ENCODE measurements around the gene NFATC2. TPM values are rescaled to one million over a fixed set of nuclear protein-coding genes. Genes with fewer than 3 reads are reported as not detected.
A peak's percentile ranks its signal among the peaks of the same experiment; 100 is the strongest.

The NFATC2 gene
- total and polyA plus RNA-seq, 2 of the 4 experiments (the other 2 are of a cell fraction): 0.18 to 0.38 TPM

GRCh38 chr20:51449498-51450220 is 92.9 kb downstream of the NFATC2 start:
- ChIA-PET CTCF (interaction anchor here (1.1 kb wide), 1 partner anchor 37 kb away, joined by 4 read pairs; no protein-coding TSS in a partner anchor), POLR2A (ENCODE audit: unreplicated experiment) (no interaction called here)
- TF ChIP-seq MAFK (IDR thresholded peaks at IDR 0.05; ENCODE audit: low read depth, low read length): no peak
- TF ChIP-seq USF2 (IDR thresholded peaks at IDR 0.05; ENCODE audit: low read depth, low read length): no peak
- no peak for TF ChIP-seq SMC3 (IDR thresholded peaks at IDR 0.05; ENCODE audit: low read depth, low read length)
- TF ChIP-seq, protein P1, sequence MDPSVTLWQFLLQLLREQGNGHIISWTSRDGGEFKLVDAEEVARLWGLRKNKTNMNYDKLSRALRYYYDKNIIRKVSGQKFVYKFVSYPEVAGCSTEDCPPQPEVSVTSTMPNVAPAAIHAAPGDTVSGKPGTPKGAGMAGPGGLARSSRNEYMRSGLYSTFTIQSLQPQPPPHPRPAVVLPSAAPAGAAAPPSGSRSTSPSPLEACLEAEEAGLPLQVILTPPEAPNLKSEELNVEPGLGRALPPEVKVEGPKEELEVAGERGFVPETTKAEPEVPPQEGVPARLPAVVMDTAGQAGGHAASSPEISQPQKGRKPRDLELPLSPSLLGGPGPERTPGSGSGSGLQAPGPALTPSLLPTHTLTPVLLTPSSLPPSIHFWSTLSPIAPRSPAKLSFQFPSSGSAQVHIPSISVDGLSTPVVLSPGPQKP (IDR thresholded peaks at IDR 0.05; ENCODE audit: borderline replicate concordance, low read depth, low read length): no peak
- Histone ChIP-seq H2AFZ (replicated peaks; ENCODE audit: low read length, poor library complexity) (no peak overlapping the region), H3K9ac (ENCODE audit: low read depth, low read length) (no peak overlapping the region), H2BK120ac (ENCODE audit: low read depth, low read length) (no peak overlapping the region), H4K20me1 (ENCODE audit: insufficient read depth, low read length) (no peaks in the 10 kb centered on the region; the same call in 1 of the 2 replicates), H3K4ac (ENCODE audit: low read depth, low read length) (peak overlapping the region; percentile 5; the same call in 1 of the 2 replicates), H2AK9ac (replicated peaks; ENCODE audit: low read depth, low read length, poor library complexity) (no peak overlapping the region), H3K56ac (ENCODE audit: extremely low read depth, insufficient read depth, low read length) (no peak overlapping the region), H3K18ac (ENCODE audit: low read depth, low read length) (no peak overlapping the region), H2BK15ac (ENCODE audit: low read depth, low read length) (peak overlapping the region; percentile 31; the same call in 1 of the 3 replicates), H4K5ac (ENCODE audit: low read depth, low read length) (no peak overlapping the region), H2BK5ac (ENCODE audit: low read depth, low read length, poor library complexity, severe bottlenecking) (no peak overlapping the region), H3K9me3 (ENCODE audit: control insufficient read depth, insufficient read depth, low read length) (no peaks in the 10 kb centered on the region; the same call in 1 of the 2 replicates), H3K36me3 (ENCODE audit: control insufficient read depth, insufficient read depth, low read length) (no peaks in the 10 kb centered on the region; the same call in 1 of the 2 replicates), H3K14ac (replicated peaks; ENCODE audit: low read depth, low read length) (no peak overlapping the region), H3K23ac (ENCODE audit: low read depth, low read length) (no peak overlapping the region), H3K9me1 (ENCODE audit: insufficient read depth, low read length) (peaks cover 12% of the 10 kb centered on the region; the same call in 1 of the 2 replicates), H3K4me1 (ENCODE audit: control insufficient read depth, insufficient read depth, low read length) (peaks cover 12% of the 10 kb centered on the region), H3K79me1 (ENCODE audit: low read depth in 1 of 2, low read length in 2 of 2) (peaks cover 0 to 6% of the 10 kb centered on the region in 2 experiments; a peak in 1 of 4 replicates), H4K8ac (ENCODE audit: low read depth in 2 of 2, low read length in 2 of 2) (no peak overlapping the region), H3K27ac (ENCODE audit: insufficient read depth, low read length) (no peak overlapping the region), H4K91ac (ENCODE audit: insufficient read depth, low read depth, low read length) (no peak overlapping the region), H3K27me3 (ENCODE audit: control insufficient read depth, insufficient read depth, low read length) (no peaks in the 10 kb centered on the region), H2AK5ac (ENCODE audit: low read depth, low read length) (no peak overlapping the region), H3K4me2 (ENCODE audit: low read depth, low read length) (no peak overlapping the region), H2BK20ac (ENCODE audit: low read depth, low read length) (no peak overlapping the region), H3K4me3 (ENCODE audit: insufficient read depth, low read depth, low read length) (no peak overlapping the region)
- dilution Hi-C loops (cut with HindIII; ENCODE audit: low sequenced_read_pairs, unreplicated experiment): no loop called here
- no TSS peak for BruUV-seq (replicated peaks)
- in situ Hi-C loops (cut with MboI; ENCODE audit: low sequenced_read_pairs): no loop called here
- no peak for DNase-seq
- no peak for ATAC-seq (ENCODE audit: low read depth)
- intact Hi-C loops (cut with micrococcal nuclease): no loop called here
- WGBS, 2 experiments (ENCODE audit: extremely low coverage in 2 of 2, insufficient read length in 1 of 2): 93% methylated on average over 4 of the region's 7 CpGs; no CpG with 5 or more reads in 1 of the 2 experiments

Data from IMR-90 (cell line).